Peyer's patch (tissue), 4 donors: ENCODE results near the gene ASCC2.
A peak's percentile ranks its signal among the peaks of the same experiment; 100 is the strongest.

Experiments
- CTCF ChIP-seq, 6 experiments: fragments of 450-650 bp in 4 of 6; fragments of 200-600 bp in 2 of 6; sonication (generic) in 1 of 6; IDR thresholded peaks; one replicate each; pipeline ENCODE4 v1.5.1; 2017 to 2019; ENCODE audit warnings: antibody characterized with exemption in 6 of 6, mild to moderate bottlenecking in 3 of 6, moderate library complexity in 1 of 6
- POLR2A ChIP-seq, 2 donors: fragments of 450-650 bp; IDR thresholded peaks; one replicate each; pipeline ENCODE4 v1.5.1; 2017; ENCODE audit warnings: antibody characterized with exemption in 2 of 2, mild to moderate bottlenecking in 2 of 2, moderate library complexity in 2 of 2

DNA sequence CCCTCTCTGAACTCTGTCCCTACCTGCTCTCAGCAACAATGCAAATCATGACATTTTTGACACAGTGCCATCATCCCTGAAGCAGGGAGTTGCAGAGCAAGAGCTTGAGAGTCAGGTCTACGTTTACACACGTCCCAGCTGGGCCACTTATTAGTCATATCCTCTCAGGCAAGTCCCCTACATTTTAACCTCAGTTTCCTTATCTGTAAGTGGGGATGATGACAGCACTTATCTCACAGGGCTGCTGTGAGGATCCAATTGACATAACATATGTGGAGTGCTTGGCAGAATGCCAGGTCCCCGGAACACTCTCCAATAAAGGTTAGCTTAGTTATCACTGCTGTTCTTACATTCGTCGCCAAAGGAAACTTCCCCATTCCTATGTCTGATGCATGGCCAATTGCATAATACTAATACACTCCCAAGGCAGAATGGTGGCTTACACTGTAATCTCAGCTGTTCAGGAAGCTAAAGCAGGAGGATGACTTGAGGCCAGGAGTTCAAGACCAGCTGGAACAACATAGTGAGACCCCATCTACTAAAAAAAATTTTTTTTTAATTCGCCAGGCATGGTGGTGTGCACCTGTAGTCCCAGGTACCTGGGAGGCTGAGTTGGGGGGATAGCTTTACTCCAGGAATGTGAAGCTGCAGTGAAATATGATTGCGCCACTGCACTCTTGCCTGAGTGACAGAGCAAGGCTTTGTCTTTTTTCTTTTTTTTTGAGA is 16.6 kb downstream of the ASCC2 start:
- TF ChIP-seq CTCF (IDR thresholded peaks at IDR 0.05) = peak in 1 of 6 experiments; percentile 16
- no peak for TF ChIP-seq POLR2A (IDR thresholded peaks at IDR 0.05)
